ENCODE measurements around the gene TRIM9. TPM values are rescaled to one million over a fixed set of nuclear protein-coding genes. Genes with fewer than 3 reads are reported as not detected.

The TRIM9 gene
- total RNA-seq, 1 experiment from 2014 or later = 0.44 TPM

DNA sequence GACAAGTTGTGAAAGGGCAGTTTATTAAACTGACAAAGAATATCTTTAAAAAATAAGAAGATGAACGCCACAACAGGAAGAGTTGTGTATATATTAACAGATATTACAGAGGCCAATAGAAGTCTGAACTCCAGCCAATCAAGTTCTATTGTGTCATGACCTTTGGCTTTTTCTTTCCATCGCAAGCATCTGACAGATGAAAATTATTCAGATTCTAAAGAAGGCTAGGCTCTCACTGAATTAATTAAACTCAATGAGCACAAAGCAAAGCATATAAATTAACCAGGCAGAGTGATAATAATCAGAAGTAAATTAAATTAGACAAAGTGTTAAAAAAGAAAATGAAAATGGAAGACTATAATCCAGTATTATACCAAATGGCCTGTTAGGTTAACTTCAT is 88.6 kb downstream of the TRIM9 start:
- POLR2A ChIA-PET = no interaction called here
- DNase-seq (ENCODE audit: low read depth, low spot score) (no peak), ATAC-seq (no peak)
- BruUV-seq (replicated peaks) = no TSS peak
- Histone ChIP-seq H3K27me3 (ENCODE audit: control insufficient read depth, insufficient read depth, low read length) (no peaks in the 10 kb centered on the region), H3K9me3 (ENCODE audit: control insufficient read depth, insufficient read depth, low read depth, low read length) (no peaks in the 10 kb centered on the region), H3K4me1 (ENCODE audit: control insufficient read depth, insufficient read depth, low read length) (peaks cover 3% of the 10 kb centered on the region; the same call in 1 of the 2 replicates), H3K36me3 (ENCODE audit: control insufficient read depth, insufficient read depth, low read length) (no peaks in the 10 kb centered on the region), H3K27ac (ENCODE audit: low read length) (no peak overlapping the region), H3K4me3 (ENCODE audit: low read depth in 2 of 2, low read length in 2 of 2) (no peak overlapping the region)
- no peak for TF ChIP-seq POLR2AphosphoS5 (IDR thresholded peaks at IDR 0.05; ENCODE audit: low read depth, low read length)
- intact Hi-C loops (cut with micrococcal nuclease; ENCODE audit: unreplicated experiment) (no loop called here), in situ Hi-C loops (cut with HindIII; ENCODE audit: low pct_unique_long_range_greater_than_20kb, low sequenced_read_pairs) (no loop called here)
- CTCF ChIA-PET = no interaction called here

DNA sequence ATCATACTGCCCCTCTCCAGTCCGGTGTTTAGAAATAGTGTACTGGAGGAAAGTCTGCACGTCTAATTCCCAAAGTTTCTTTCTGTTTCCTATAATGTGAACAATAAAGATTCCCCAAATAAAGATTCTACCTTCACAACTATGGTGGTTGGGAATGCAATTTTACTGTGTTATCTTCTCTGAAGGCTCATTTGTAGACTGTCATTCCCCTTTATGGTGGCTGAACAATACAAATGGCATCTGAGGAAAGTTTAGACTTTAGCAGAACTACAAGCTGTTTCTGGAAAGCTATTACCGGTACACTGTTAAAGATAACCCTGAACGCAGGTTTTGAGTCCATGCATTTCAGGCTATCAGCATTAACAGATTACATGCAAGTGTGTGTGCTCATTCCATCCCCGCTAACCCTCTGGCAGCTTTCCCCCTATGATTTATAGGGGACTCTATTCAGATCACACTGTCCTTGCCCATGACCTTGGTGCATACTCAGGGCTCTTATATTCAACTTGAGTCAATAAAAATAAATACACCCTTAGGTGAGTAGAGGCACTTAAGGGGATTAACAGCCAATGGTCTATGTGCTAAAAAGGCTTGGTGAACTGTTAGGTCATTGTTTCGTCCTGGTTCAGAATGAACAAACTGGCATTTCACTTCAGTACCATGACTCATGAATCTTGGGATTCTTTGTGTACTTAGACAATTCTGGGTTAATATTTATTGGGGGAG is 89.9 kb downstream of the TRIM9 start:
- no TSS peak for BruUV-seq (replicated peaks)
- POLR2A ChIA-PET = interaction anchor here (0.6 to 0.7 kb wide), 2 partner anchors 29 to 872 kb away, joined by 3 read pairs; no protein-coding TSS in a partner anchor
- Histone ChIP-seq H3K9me3 (ENCODE audit: control insufficient read depth, insufficient read depth, low read depth, low read length) (no peaks in the 10 kb centered on the region), H3K4me1 (ENCODE audit: control insufficient read depth, insufficient read depth, low read length) (peaks cover 3% of the 10 kb centered on the region; the same call in 1 of the 2 replicates), H3K4me3 (ENCODE audit: low read depth in 2 of 2, low read length in 2 of 2) (no peak overlapping the region), H3K36me3 (ENCODE audit: control insufficient read depth, insufficient read depth, low read length) (no peaks in the 10 kb centered on the region), H3K27ac (ENCODE audit: low read length) (no peak overlapping the region; the same call in 1 of the 2 replicates), H3K27me3 (ENCODE audit: control insufficient read depth, insufficient read depth, low read length) (no peaks in the 10 kb centered on the region)
- DNase-seq (ENCODE audit: low read depth, low spot score) (no peak), ATAC-seq (no peak)
- CTCF ChIA-PET = no interaction called here
- TF ChIP-seq, protein P1, sequence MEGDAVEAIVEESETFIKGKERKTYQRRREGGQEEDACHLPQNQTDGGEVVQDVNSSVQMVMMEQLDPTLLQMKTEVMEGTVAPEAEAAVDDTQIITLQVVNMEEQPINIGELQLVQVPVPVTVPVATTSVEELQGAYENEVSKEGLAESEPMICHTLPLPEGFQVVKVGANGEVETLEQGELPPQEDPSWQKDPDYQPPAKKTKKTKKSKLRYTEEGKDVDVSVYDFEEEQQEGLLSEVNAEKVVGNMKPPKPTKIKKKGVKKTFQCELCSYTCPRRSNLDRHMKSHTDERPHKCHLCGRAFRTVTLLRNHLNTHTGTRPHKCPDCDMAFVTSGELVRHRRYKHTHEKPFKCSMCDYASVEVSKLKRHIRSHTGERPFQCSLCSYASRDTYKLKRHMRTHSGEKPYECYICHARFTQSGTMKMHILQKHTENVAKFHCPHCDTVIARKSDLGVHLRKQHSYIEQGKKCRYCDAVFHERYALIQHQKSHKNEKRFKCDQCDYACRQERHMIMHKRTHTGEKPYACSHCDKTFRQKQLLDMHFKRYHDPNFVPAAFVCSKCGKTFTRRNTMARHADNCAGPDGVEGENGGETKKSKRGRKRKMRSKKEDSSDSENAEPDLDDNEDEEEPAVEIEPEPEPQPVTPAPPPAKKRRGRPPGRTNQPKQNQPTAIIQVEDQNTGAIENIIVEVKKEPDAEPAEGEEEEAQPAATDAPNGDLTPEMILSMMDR (IDR thresholded peaks at IDR 0.05) = no peak
- TF ChIP-seq POLR2AphosphoS5 (IDR thresholded peaks at IDR 0.05; ENCODE audit: low read depth, low read length) = no peak
- TF ChIP-seq TCF7L2 (IDR thresholded peaks at IDR 0.05; ENCODE audit: low read depth, low read length) = no peak
- TF ChIP-seq, protein P2, sequence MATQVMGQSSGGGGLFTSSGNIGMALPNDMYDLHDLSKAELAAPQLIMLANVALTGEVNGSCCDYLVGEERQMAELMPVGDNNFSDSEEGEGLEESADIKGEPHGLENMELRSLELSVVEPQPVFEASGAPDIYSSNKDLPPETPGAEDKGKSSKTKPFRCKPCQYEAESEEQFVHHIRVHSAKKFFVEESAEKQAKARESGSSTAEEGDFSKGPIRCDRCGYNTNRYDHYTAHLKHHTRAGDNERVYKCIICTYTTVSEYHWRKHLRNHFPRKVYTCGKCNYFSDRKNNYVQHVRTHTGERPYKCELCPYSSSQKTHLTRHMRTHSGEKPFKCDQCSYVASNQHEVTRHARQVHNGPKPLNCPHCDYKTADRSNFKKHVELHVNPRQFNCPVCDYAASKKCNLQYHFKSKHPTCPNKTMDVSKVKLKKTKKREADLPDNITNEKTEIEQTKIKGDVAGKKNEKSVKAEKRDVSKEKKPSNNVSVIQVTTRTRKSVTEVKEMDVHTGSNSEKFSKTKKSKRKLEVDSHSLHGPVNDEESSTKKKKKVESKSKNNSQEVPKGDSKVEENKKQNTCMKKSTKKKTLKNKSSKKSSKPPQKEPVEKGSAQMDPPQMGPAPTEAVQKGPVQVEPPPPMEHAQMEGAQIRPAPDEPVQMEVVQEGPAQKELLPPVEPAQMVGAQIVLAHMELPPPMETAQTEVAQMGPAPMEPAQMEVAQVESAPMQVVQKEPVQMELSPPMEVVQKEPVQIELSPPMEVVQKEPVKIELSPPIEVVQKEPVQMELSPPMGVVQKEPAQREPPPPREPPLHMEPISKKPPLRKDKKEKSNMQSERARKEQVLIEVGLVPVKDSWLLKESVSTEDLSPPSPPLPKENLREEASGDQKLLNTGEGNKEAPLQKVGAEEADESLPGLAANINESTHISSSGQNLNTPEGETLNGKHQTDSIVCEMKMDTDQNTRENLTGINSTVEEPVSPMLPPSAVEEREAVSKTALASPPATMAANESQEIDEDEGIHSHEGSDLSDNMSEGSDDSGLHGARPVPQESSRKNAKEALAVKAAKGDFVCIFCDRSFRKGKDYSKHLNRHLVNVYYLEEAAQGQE (IDR thresholded peaks at IDR 0.05; ENCODE audit: insufficient read depth in 1 of 2, low read depth in 2 of 2, low read length in 1 of 2) = no peak
- no peak for TF ChIP-seq SIN3A (IDR thresholded peaks at IDR 0.05; ENCODE audit: borderline replicate concordance, insufficient read depth, low read depth, low read length)
- intact Hi-C loops (cut with micrococcal nuclease; ENCODE audit: unreplicated experiment) (no loop called here), in situ Hi-C loops (cut with HindIII; ENCODE audit: low pct_unique_long_range_greater_than_20kb, low sequenced_read_pairs) (no loop called here)

DNA sequence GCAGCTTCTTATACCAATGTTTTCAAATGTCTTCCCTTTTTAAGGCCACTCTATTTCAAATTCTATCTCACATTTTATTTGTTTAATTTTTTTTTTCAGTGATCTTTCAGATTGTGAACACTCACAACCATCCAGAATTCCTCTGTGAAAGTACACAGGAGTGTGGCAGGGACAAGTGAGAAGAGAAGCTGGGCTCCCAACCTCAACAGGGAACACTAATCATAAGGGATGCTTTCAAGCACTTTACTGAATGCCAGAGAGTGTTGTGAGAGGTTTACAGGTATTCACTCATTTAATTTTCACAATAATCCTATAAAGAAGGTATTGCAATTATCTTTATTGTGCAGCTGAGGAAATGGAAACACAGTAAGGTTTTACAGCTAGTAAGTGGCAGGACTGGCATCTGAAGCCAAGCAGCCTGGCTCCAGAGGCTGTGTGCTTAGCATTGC is 90.5 kb downstream of the TRIM9 start:
- Histone ChIP-seq H3K27ac (ENCODE audit: low read length) (no peak overlapping the region), H3K36me3 (ENCODE audit: control insufficient read depth, insufficient read depth, low read length) (no peaks in the 10 kb centered on the region), H3K4me3 (ENCODE audit: low read depth in 2 of 2, low read length in 2 of 2) (no peak overlapping the region), H3K9me3 (ENCODE audit: control insufficient read depth, insufficient read depth, low read depth, low read length) (no peaks in the 10 kb centered on the region), H3K4me1 (ENCODE audit: control insufficient read depth, insufficient read depth, low read length) (peaks cover 3% of the 10 kb centered on the region; the same call in 1 of the 2 replicates), H3K27me3 (ENCODE audit: control insufficient read depth, insufficient read depth, low read length) (no peaks in the 10 kb centered on the region)
- CTCF ChIA-PET = no interaction called here
- ATAC-seq (no peak), DNase-seq (ENCODE audit: low read depth, low spot score) (no peak)
- POLR2A ChIA-PET = interaction anchor here (0.6 to 0.7 kb wide), 2 partner anchors 30 to 873 kb away, joined by 3 read pairs; no protein-coding TSS in a partner anchor
- intact Hi-C loops (cut with micrococcal nuclease; ENCODE audit: unreplicated experiment) = no loop called here
- in situ Hi-C loops (cut with HindIII; ENCODE audit: low pct_unique_long_range_greater_than_20kb, low sequenced_read_pairs) = no loop called here
- BruUV-seq (replicated peaks) = no TSS peak
- TF ChIP-seq, protein P1 (IDR thresholded peaks at IDR 0.05) = no peak
- no peak for TF ChIP-seq TCF7L2 (IDR thresholded peaks at IDR 0.05; ENCODE audit: low read depth, low read length)
- TF ChIP-seq, protein P2 (IDR thresholded peaks at IDR 0.05; ENCODE audit: insufficient read depth in 1 of 2, low read depth in 2 of 2, low read length in 1 of 2) = no peak
- no peak for TF ChIP-seq POLR2AphosphoS5 (IDR thresholded peaks at IDR 0.05; ENCODE audit: low read depth, low read length)
- TF ChIP-seq SIN3A (IDR thresholded peaks at IDR 0.05; ENCODE audit: borderline replicate concordance, insufficient read depth, low read depth, low read length) = no peak

Data from Panc1 (cell line).